GM23338 (cell line): Measurements from ENCODE around the gene RAPGEF5.

Experiments
- CTCF ChIP-seq, 2 experiments: fragments of 200-600 bp in 1 of 2; sonication (generic) in 1 of 2; conservative IDR thresholded peaks; 2 replicates each; pipeline versions ENCODE4 v1.5.1 to v1.6.1; 2016 to 2017; ENCODE audit warnings: antibody characterized with exemption in 2 of 2, low read depth in 2 of 2, mild to moderate bottlenecking in 2 of 2, moderate library complexity in 1 of 2
- ETS1 ChIP-seq: IDR thresholded peaks from 2 replicates; pipeline ENCODE4 v1.6.1; 2016; ENCODE audit warnings: antibody characterized with exemption
- EZH2 ChIP-seq: fragments of 200-600 bp; sonication (generic); IDR thresholded peaks from one replicate; pipeline ENCODE4 v1.8.0; 2017; ENCODE audit warnings: antibody characterized with exemption, mild to moderate bottlenecking, low read depth; ENCODE audit not compliant: unreplicated experiment
- POLR2AphosphoS5 ChIP-seq: IDR thresholded peaks from 2 replicates; pipeline ENCODE4 v1.6.1; 2016; ENCODE audit warnings: antibody characterized with exemption, low read depth

GRCh38 chr7:22386206-22386858 is 29.4 kb upstream of the RAPGEF5 start:
- TF ChIP-seq ETS1 (no peak), POLR2AphosphoS5 (no peak), CTCF (conservative IDR thresholded peaks at IDR 0.05; ENCODE audit: low read depth in 2 of 2) (no peak), EZH2 (no peak)
